ELF-1 (cell line): ENCODE data around the gene PIGP.
"Not testable (repeated sequence)": the region's sequence is repeated elsewhere in the genome, so short reads cannot be mapped to it uniquely, and the experiment has no call there.

Experiments used
- DNase-seq: peaks from one replicate; pipeline ENCODE4 v3.0.0-alpha.2; 2016; ENCODE audit warnings: low read depth, low spot score

Gene PIGP

GRCh38 chr21:37076087-37076850 is 3.4 kb upstream of the PIGP start:
- DNase-seq, result no peak

DNA sequence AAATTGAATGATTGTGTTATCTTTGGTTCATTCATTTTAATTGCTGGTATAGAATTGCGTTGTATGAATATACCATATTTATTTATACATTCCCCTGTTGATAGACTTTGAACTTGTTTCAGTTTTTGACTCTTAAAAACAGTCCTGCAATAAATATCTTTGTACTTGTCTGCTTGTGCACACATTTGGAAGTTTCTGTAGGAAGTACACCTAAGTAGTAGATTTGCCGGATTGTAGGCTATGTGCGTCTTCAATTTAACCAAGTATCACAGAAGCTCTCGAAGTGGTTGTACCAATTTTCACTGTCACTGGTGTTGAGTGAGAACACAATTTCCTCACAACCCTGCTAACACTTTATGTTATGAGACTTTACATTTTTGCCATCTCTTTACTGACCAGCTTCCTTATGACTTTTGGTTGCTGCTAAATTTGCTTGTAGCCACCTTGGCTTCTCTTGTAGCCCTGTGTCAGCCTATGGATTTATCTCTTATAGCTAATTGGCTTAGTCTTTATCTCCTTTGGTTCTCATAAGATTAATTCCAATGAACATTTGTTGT is 2.4 kb upstream of the PIGP start:
- no peak for DNase-seq

- no peak for DNase-seq
These were observed 1.7 kb upstream of the PIGP start for GRCh38 chr21:37074546-37074945.

DNA sequence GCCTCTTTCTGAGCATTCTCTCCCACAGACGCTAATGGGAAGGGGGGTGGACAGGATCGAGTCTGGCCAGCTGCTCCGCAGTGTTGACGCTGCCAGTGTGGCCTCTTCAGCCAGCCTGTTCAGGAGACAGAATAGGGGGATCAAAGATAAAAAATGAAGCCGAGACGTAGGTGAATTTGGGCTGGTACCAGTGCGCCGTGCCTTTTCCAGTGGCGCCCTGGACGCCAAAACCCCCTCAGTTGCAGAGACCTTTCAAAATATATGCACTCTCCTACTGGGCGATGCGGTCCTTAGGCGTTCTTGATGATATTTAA is 1.3 kb upstream of the PIGP start:
- DNase-seq, result peak; percentile 39

DNA sequence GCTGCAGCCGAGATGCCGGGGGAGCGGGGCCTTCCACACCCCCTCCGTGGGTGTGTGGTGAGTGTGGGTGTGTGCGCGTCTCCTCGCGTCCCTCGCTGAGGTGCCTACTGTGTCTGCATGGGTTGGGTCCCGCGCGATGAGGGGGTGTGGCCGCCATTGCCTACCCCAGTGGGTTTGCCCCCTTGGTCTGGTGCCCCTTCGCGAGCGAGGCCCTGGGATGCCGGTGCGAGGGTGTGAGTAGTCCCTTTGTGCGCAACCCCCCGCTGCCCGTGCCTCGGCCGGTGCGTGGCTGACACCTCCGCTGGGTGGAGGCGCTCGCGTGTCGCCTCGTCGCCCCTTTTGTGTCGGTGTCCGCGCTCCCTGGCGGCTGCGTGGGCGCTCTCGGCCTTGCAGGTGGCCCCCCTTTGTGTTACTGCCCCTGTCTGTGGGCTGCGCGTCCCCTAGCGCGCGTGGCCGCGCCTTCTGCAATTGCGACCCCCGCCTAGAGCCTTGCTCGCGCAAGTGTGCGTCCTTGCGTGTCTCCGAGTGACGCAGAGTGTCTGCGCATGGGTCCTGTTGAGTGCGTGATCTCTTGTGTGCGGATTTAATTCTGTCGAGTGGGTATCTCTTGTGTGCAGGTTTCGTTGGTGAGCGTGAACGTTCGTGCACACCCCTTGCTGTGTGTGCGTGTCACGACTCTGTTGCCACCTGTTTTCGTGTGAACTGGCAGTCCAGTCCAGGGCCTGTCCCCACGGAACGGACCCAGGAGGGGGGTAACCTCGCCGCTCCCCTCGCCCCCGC is 736 bp upstream of the PIGP start:
- DNase-seq, result no peak

- peak; percentile 56 for DNase-seq
These were observed 440 bp downstream of the PIGP start for GRCh38 chr21:37072274-37072987.

DNA sequence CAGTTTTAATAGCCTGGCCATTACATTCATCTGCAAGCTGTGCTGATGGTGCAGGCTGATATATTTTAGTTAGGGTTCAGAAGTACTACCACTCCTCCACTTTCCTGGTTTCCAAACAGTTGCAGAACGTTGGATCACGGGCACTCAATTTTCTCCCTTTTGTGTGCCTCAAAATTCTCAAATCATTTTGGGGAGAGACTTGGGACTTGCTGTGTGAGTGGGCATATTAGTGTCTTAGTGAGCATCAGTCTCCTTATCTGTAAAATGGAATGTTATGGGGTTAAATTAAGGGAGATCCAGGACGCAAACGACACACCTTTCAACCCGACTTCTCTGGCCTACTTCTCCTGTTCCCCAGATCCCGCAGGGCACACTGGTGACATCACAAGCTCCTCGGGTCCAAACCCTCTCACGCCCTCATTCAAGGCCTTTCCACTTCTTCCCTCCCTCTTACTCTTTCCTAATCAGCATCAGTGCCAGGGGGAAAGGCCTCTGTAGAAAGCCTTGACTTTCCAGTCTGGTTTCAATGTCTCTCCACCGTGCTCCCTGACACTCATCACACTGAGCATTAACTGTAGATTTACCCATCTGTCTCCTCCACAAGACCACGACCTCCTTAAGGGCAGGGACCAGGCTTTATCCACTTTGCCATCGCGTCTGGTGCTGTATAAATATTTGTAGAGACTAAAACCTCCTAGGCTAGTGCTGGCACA is 1.2 kb downstream of the PIGP start:
- DNase-seq, result peak; percentile 44

DNA sequence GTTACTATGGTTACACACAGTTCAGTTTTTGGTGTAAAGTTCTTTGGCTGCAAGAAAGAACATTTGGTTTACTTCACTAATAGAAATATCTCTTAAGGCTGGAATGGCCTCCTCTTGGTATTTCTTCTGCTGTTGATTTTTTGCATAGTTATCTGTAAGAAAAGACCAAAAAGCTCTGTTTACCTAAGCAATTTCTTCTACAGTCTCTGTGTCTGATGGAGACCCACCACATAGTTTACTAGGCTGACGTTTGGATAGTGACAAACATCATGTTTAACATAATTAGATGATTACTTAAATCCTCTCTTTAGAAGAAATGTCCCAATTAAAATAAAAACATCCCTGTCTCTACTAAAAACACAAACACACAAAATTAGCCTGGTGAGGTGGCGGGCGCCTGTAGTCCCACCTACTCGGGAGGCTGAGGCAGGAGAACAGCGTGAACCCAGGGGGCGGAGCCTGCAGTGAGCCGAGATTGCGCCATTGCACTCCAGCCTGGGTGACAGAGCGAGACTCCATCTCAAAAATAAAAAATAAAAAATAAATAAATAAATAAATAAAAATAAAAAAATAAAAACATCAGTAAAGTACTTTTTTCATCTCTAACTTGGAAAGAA is 7.2 kb downstream of the PIGP start:
- DNase-seq, result no peak

GRCh38 chr21:37064841-37065240 is 8.0 kb downstream of the PIGP start:
- no peak for DNase-seq

DNA sequence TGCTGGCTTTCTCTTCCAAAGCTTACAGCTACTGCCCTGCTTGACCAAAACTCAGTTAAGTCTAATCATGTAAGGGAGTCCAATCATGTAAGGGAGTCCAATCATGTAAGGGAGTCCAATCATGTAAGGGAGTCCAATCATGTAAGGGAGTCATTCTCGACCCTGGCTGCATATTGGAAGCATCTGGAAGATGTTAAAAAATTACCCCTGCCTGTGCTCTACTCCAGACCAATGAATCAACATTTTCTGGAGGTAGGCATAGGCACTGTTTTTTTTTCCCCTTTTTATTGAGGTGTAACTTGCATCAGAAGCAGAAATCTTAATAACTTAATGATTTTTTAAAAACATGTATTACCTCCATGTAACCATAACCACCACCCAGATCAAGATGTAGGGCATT is 9.4 kb downstream of the PIGP start:
- DNase-seq, result no peak

- no peak for DNase-seq
These were observed 10.3 kb downstream of the PIGP start for GRCh38 chr21:37062593-37062935.

DNA sequence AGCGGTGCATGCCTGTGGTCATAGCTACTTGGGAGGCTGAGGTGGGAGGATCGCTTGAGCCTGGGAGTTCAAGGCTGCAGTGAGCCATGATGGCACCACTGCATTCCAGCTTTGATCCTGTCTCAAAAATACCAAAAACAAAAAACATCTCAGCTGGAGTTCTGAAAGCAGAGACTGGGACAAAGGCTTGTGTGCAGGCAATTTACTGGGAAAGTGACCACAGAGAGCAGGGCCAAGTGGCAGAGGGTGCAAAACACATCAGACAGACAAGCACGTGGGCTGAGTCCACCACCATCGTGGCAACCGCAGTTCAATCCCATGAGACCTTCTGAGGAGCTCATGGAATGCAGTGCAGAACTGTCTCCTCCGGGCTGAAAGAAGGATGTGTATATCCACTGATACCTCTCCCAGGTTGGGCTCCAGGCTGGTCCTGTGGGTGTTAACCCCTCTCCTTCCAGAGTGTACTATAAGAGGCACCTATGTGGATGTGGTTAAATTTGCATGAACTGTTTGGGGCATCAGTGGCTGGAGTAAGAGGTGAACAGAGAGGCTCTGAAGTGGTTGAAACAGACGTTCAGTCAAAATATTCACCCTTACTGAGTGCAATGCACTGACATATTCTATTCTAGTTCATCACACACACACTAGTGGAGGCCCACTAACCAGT is 10.8 kb downstream of the PIGP start:
- DNase-seq, result peak; percentile 8

DNA sequence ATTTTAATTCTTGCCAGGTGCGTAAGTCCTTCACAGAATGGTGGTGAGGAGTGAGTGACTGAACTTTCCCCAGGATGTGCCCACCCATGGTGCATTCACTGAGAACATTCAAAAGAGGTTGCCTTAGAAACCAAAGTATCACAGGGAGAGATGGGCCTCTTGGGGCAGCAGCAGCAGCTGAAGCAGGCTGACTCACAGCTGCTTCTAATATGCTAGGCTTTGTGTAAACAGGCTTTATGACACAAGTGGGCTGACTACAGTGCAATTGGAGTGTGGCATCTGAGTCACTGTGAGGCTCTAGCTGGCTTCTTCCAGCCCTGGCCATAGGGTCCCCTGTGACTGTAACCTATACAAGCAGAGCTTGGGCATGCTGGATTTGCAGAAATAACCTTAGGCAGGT is 12.6 kb downstream of the PIGP start:
- peak; percentile 65 for DNase-seq

DNA sequence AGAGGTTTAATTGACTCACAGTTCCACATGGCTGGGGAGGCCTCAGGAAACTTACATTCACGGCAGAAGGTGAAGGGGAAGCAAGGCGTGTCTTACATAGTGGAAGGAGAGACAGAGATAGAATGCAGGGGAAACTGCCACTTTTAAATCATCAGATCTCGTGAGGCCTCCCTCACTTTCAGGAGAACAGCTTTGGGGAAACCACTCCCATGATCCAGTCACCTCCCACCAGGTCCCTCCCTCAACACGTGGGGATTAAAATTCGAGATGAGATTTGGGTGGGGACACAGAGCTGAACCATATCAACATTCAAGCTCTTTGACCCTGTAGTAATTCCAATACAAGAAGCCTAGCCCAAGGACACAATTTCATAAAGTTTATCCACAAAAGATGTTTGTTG is 13.7 kb downstream of the PIGP start:
- no peak for DNase-seq

- no peak for DNase-seq
These were observed 14.6 kb downstream of the PIGP start for GRCh38 chr21:37058261-37058660.

DNA sequence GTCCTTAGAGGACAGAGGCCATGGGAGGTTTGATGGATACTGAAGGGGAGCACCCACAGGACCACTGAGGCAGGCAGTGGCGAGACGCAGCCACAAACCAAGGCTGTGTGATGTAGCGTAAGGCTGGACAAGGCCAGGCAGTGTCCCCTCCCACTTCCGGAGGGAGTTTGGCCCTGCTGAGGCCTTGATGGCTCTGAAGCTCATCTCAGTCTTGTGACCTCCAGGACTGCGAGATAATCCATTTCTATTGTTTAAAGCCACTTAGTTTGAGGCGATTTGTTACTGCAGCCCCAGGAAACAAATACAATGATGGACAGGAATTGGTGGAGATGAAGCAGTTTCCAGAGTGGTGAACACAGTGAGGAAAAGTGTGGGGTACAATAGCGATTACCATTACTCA is 15.3 kb downstream of the PIGP start:
- DNase-seq, result no peak

- no peak for DNase-seq
These were observed 17.5 kb downstream of the PIGP start for GRCh38 chr21:37055271-37055855.

DNA sequence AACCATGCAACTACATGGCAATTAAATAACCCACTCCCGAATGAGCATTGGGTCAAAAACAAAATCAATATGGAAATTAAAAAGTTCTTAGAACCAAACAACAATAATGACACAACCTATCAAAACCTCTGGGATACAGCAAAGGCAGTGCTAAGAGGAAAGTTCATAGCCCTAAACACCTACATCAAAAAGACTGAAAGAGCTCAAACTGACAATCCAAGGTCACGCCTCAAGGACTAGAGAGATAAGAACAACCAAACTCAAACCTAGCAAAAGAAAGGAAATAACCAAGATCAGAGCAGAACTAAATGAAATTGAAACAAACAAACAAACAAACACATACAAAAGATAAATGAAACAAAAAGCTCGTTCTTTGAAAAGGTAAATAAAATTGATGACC is 23.1 kb downstream of the PIGP start:
- DNase-seq, result not testable (repeated sequence)

- DNase-seq, result peak; percentile 55
These were observed 25.8 kb downstream of the PIGP start for GRCh38 chr21:37047079-37047478.

GRCh38 chr21:37045556-37045955 is 27.3 kb downstream of the PIGP start:
- no peak for DNase-seq
